Activated CD4-positive, alpha-beta T cell treated with anti-CD3 and anti-CD28 coated beads, Interleukin-2, amount 10 ng/mL, durations not matched to agents 24 days and 14 days (primary cell): Measurements from ENCODE around the gene TUBA1C. TPM values are rescaled to one million over a fixed set of nuclear protein-coding genes. Genes with fewer than 3 reads are reported as not detected.
A peak's percentile ranks its signal among the peaks of the same experiment; 100 is the strongest.
"Not testable (repeated sequence)": the region's sequence is repeated elsewhere in the genome, so short reads cannot be mapped to it uniquely, and the experiment has no call there.

Experiments used
- DNase-seq: peaks from one replicate; pipeline ENCODE4 v3.0.0; 2022
- H3K27ac Mint-ChIP-seq: one replicate; pipeline ENCODE4 v1.8.0; 2022; ENCODE audit warnings: mild to moderate bottlenecking, mixed read lengths
- H3K27me3 Mint-ChIP-seq: one replicate; pipeline ENCODE4 v1.8.0; 2022; ENCODE audit warnings: mixed read lengths
- H3K36me3 Mint-ChIP-seq: one replicate; pipeline ENCODE4 v1.8.0; 2022; ENCODE audit warnings: low read depth, mild to moderate bottlenecking, mixed read lengths
- H3K4me1 Mint-ChIP-seq: one replicate; pipeline ENCODE4 v1.8.0; 2021; ENCODE audit warnings: mixed read lengths
- H3K4me3 Mint-ChIP-seq: one replicate; pipeline ENCODE4 v1.8.0; 2022; ENCODE audit warnings: mild to moderate bottlenecking, moderate library complexity, mixed read lengths
- H3K9me3 Mint-ChIP-seq: one replicate; pipeline ENCODE4 v1.8.0; 2021; ENCODE audit warnings: mixed read lengths
- intact Hi-C: fragments of 100-400 bp; cut with micrococcal nuclease; formaldehyde crosslinking; loops from one replicate; pipeline ENCODE4 v1.15.1; 2023
- total RNA-seq: library from RNA; stranded (reverse); gene quantifications from 2 replicates; pipeline ENCODE4 v1.2.3, GENCODE V29; 2022

Gene TUBA1C
- total RNA-seq, 1 donor from 2014 or later: 286 TPM

- intact Hi-C loops: loop anchor here (1.0 kb wide), 3 partner anchors 9 to 40 kb away; partner anchors contain the start of gene C1QL4
- Mint-ChIP-seq H3K27me3 (peaks cover 58% of the 10 kb centered on the region), H3K36me3 (no peaks in the 10 kb centered on the region), H3K4me1 (peaks cover 27% of the 10 kb centered on the region), H3K4me3 (peak overlapping the region; percentile 75), H3K9me3 (no peaks in the 10 kb centered on the region), H3K27ac (no peak overlapping the region)
- peak; percentile 77 for DNase-seq
These were observed 32.2 kb downstream of the TUBA1C start for GRCh38 chr12:49296836-49297694.

GRCh38 chr12:49297695-49298060 is 32.8 kb downstream of the TUBA1C start:
- peaks cover 27% of the 10 kb centered on the region for H3K4me1 Mint-ChIP-seq
- no peaks in the 10 kb centered on the region for H3K36me3 Mint-ChIP-seq
- no peak for DNase-seq
- peaks cover 57% of the 10 kb centered on the region for H3K27me3 Mint-ChIP-seq
- no peak overlapping the region for H3K27ac Mint-ChIP-seq
- no peaks in the 10 kb centered on the region for H3K9me3 Mint-ChIP-seq
- peak overlapping the region; percentile 75 for H3K4me3 Mint-ChIP-seq
- intact Hi-C loops: loop anchor here (1.0 kb wide), 3 partner anchors 9 to 40 kb away; partner anchors contain the start of gene C1QL4

GRCh38 chr12:49298160-49298559 is 33.3 kb downstream of the TUBA1C start:
- no peaks in the 10 kb centered on the region for H3K36me3 Mint-ChIP-seq
- DNase-seq: no peak
- H3K4me1 Mint-ChIP-seq: peaks cover 27% of the 10 kb centered on the region
- intact Hi-C loops: no loop called here
- H3K4me3 Mint-ChIP-seq: peak overlapping the region; percentile 75
- H3K27ac Mint-ChIP-seq: no peak overlapping the region
- H3K27me3 Mint-ChIP-seq: peaks cover 62% of the 10 kb centered on the region
- no peaks in the 10 kb centered on the region for H3K9me3 Mint-ChIP-seq

- Mint-ChIP-seq H3K27ac (no peak overlapping the region), H3K4me3 (no peak overlapping the region), H3K27me3 (peaks cover 41% of the 10 kb centered on the region)
These were observed 36.9 kb downstream of the TUBA1C start for GRCh38 chr12:49301760-49302159.

GRCh38 chr12:49304161-49304560 is 39.3 kb downstream of the TUBA1C start:
- H3K9me3 Mint-ChIP-seq: no peaks in the 10 kb centered on the region
- peaks cover 37% of the 10 kb centered on the region for H3K27me3 Mint-ChIP-seq
- H3K27ac Mint-ChIP-seq: no peak overlapping the region
- peaks cover 8% of the 10 kb centered on the region for H3K4me1 Mint-ChIP-seq
- no peak overlapping the region for H3K4me3 Mint-ChIP-seq
- no peaks in the 10 kb centered on the region for H3K36me3 Mint-ChIP-seq
- intact Hi-C loops: no loop called here
- DNase-seq: no peak

More at GRCh38 chr12:49301760-49302159, 36.9 kb downstream of the TUBA1C start:
- Mint-ChIP-seq H3K9me3 (no peaks in the 10 kb centered on the region), H3K4me1 (peaks cover 21% of the 10 kb centered on the region), H3K36me3 (no peaks in the 10 kb centered on the region)
- intact Hi-C loops: no loop called here
- DNase-seq: peak; percentile 77

GRCh38 chr12:49305762-49306510 is 41.1 kb downstream of the TUBA1C start:
- DNase-seq: no peak
- Mint-ChIP-seq H3K27me3 (peaks cover 49% of the 10 kb centered on the region), H3K4me3 (no peak overlapping the region), H3K36me3 (no peaks in the 10 kb centered on the region), H3K27ac (no peak overlapping the region), H3K9me3 (no peaks in the 10 kb centered on the region), H3K4me1 (peaks cover 8% of the 10 kb centered on the region)
- intact Hi-C loops: no loop called here

- intact Hi-C loops: no loop called here
- H3K27ac Mint-ChIP-seq: no peak overlapping the region
- H3K27me3 Mint-ChIP-seq: peaks cover 44% of the 10 kb centered on the region
These were observed 44.5 kb downstream of the TUBA1C start for GRCh38 chr12:49309386-49309785.

GRCh38 chr12:49310451-49311000 is 45.6 kb downstream of the TUBA1C start:
- intact Hi-C loops, H3K36me3 Mint-ChIP-seq: not testable (repeated sequence)
- peaks cover 43% of the 10 kb centered on the region for H3K27me3 Mint-ChIP-seq

More at GRCh38 chr12:49309386-49309785, 44.5 kb downstream of the TUBA1C start:
- Mint-ChIP-seq H3K4me3 (no peak overlapping the region), H3K4me1 (no peaks in the 10 kb centered on the region), H3K9me3 (no peaks in the 10 kb centered on the region), H3K36me3 (no peaks in the 10 kb centered on the region)
- DNase-seq: no peak

GRCh38 chr12:49314811-49315210 is 49.9 kb downstream of the TUBA1C start:
- intact Hi-C loops: no loop called here
- no peak overlapping the region for H3K4me3 Mint-ChIP-seq

More at GRCh38 chr12:49310451-49311000, 45.6 kb downstream of the TUBA1C start:
- not testable (repeated sequence) for H3K9me3 Mint-ChIP-seq, H3K4me3 Mint-ChIP-seq, H3K27ac Mint-ChIP-seq, DNase-seq, H3K4me1 Mint-ChIP-seq

GRCh38 chr12:49317118-49317517 is 52.2 kb downstream of the TUBA1C start:
- DNase-seq, H3K27me3 Mint-ChIP-seq, H3K36me3 Mint-ChIP-seq, H3K27ac Mint-ChIP-seq, H3K4me3 Mint-ChIP-seq, intact Hi-C loops, H3K9me3 Mint-ChIP-seq: not testable (repeated sequence)
- peaks cover 10% of the 10 kb centered on the region for H3K4me1 Mint-ChIP-seq

More at GRCh38 chr12:49314811-49315210, 49.9 kb downstream of the TUBA1C start:
- Mint-ChIP-seq H3K9me3 (no peaks in the 10 kb centered on the region), H3K4me1 (no peaks in the 10 kb centered on the region), H3K36me3 (no peaks in the 10 kb centered on the region), H3K27ac (no peak overlapping the region), H3K27me3 (peaks cover 16% of the 10 kb centered on the region)
- DNase-seq: no peak

- H3K36me3 Mint-ChIP-seq, H3K27ac Mint-ChIP-seq, DNase-seq, intact Hi-C loops, H3K9me3 Mint-ChIP-seq, H3K27me3 Mint-ChIP-seq: not testable (repeated sequence)
- peaks cover 22% of the 10 kb centered on the region for H3K4me1 Mint-ChIP-seq
- H3K4me3 Mint-ChIP-seq: peak overlapping the region; percentile 40
These were observed 55.7 kb downstream of the TUBA1C start for GRCh38 chr12:49320411-49321103.

- DNase-seq: no peak
- no peaks in the 10 kb centered on the region for H3K27me3 Mint-ChIP-seq
- intact Hi-C loops: no loop called here
- peaks cover 24% of the 10 kb centered on the region for H3K4me1 Mint-ChIP-seq
- peak overlapping the region; percentile 88 for H3K27ac Mint-ChIP-seq
- H3K4me3 Mint-ChIP-seq: peak overlapping the region; percentile 94
- peaks cover 16% of the 10 kb centered on the region for H3K36me3 Mint-ChIP-seq
- H3K9me3 Mint-ChIP-seq: no peaks in the 10 kb centered on the region
These were observed 57.5 kb downstream of the TUBA1C start for GRCh38 chr12:49322367-49322707.

GRCh38 chr12:49322708-49323523 is 58.0 kb downstream of the TUBA1C start, which contains the start of gene TROAP:
Gene TROAP (plus strand): TSS chr12:49323255. CDS start chr12:49323609, 354 bp downstream.
- Mint-ChIP-seq H3K27ac (peak within 1 kb of the TSS; percentile 88), H3K27me3 (no peaks in the 10 kb centered on the region), H3K4me1 (peaks cover 24% of the 10 kb centered on the region), H3K9me3 (no peaks in the 10 kb centered on the region), H3K36me3 (peaks cover 21% of the 10 kb centered on the region), H3K4me3 (peak within 1 kb of the TSS; percentile 94)
- intact Hi-C loops: loop anchor here (1.0 kb wide), 2 partner anchors 44 to 58 kb away; partner anchors contain the start of genes SPATS2 and TUBA1C
- peak; percentile 99 for DNase-seq
